BE2C (cell line): Measurements from ENCODE around the gene ITIH3.

ENCODE experiments used
- DNase-seq: peaks from one replicate; pipeline ENCODE4 v3.0.0-alpha.2; 2020
- H3K27me3 ChIP-seq: fragments of 250-450 bp; sonication (Bioruptor Pico); 2 replicates; pipeline ENCODE4 v1.5.1; 2020; ENCODE audit warnings: mild to moderate bottlenecking
- H3K36me3 ChIP-seq: fragments of 250-450 bp; sonication (Bioruptor Pico); 2 replicates; pipeline ENCODE4 v1.5.1; 2020; ENCODE audit warnings: mild to moderate bottlenecking
- H3K4me1 ChIP-seq: fragments of 250-450 bp; sonication (Bioruptor Pico); 2 replicates; pipeline ENCODE4 v1.5.1; 2020
- H3K4me3 ChIP-seq: 2 replicates; pipeline ENCODE4 v1.5.1; 2011; ENCODE audit warnings: low read depth, low read length
- H3K9me3 ChIP-seq: fragments of 250-450 bp; sonication (Bioruptor Pico); 2 replicates; pipeline ENCODE4 v1.5.1; 2020
- TF ChIP-seq, protein P1 (sequence below): IDR thresholded peaks from 2 replicates; pipeline ENCODE4 v1.5.1; 2012; ENCODE audit warnings: mild to moderate bottlenecking, low read depth, low read length

ITIH3 gene

DNA sequence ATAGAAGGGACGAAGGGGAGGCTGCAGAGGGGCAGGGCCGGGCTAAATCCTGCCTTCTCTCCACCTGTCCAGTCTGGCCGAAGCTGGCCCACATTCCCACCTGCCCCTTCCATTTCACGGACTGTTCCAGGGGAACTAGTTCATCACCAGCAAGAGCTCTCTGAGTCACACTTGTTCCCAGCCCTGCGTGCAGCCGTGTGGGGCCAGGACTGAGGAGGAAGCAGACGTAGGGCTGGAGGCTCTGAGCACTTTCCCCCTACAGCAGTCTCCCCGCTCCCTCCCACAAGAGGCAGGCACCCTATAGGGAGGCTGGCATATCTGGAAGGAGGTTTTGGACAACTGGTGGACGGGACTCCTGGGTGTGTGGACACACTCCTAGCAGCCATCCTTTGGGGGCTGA lies 32.8 kb downstream of the ITIH3 start:
- Histone ChIP-seq H3K27me3 (no peaks in the 10 kb centered on the region), H3K4me1 (peaks cover 6% of the 10 kb centered on the region), H3K9me3 (no peaks in the 10 kb centered on the region), H3K36me3 (no peaks in the 10 kb centered on the region), H3K4me3 (no peak overlapping the region)
- TF ChIP-seq, protein P1, sequence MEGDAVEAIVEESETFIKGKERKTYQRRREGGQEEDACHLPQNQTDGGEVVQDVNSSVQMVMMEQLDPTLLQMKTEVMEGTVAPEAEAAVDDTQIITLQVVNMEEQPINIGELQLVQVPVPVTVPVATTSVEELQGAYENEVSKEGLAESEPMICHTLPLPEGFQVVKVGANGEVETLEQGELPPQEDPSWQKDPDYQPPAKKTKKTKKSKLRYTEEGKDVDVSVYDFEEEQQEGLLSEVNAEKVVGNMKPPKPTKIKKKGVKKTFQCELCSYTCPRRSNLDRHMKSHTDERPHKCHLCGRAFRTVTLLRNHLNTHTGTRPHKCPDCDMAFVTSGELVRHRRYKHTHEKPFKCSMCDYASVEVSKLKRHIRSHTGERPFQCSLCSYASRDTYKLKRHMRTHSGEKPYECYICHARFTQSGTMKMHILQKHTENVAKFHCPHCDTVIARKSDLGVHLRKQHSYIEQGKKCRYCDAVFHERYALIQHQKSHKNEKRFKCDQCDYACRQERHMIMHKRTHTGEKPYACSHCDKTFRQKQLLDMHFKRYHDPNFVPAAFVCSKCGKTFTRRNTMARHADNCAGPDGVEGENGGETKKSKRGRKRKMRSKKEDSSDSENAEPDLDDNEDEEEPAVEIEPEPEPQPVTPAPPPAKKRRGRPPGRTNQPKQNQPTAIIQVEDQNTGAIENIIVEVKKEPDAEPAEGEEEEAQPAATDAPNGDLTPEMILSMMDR: no peak
- no peak for DNase-seq

GRCh38 chr3:52827866-52828376 lies 33.3 kb downstream of the ITIH3 start:
- Histone ChIP-seq H3K36me3 (no peaks in the 10 kb centered on the region), H3K27me3 (no peaks in the 10 kb centered on the region), H3K4me3 (no peak overlapping the region), H3K4me1 (peaks cover 6% of the 10 kb centered on the region), H3K9me3 (no peaks in the 10 kb centered on the region)
- TF ChIP-seq, protein P1: no peak
- DNase-seq: no peak

GRCh38 chr3:52829482-52829881 lies 34.9 kb downstream of the ITIH3 start:
- TF ChIP-seq, protein P1: no peak

GRCh38 chr3:52829906-52830463 lies 35.4 kb downstream of the ITIH3 start:
- no peaks in the 10 kb centered on the region for H3K9me3 ChIP-seq
- no peaks in the 10 kb centered on the region for H3K36me3 ChIP-seq
- TF ChIP-seq, protein P1: no peak
- no peaks in the 10 kb centered on the region for H3K27me3 ChIP-seq
- DNase-seq: no peak
- peaks cover 6% of the 10 kb centered on the region for H3K4me1 ChIP-seq
- H3K4me3 ChIP-seq: no peak overlapping the region

More at GRCh38 chr3:52829482-52829881, 34.9 kb downstream of the ITIH3 start:
- no peak overlapping the region for H3K4me3 ChIP-seq
- no peaks in the 10 kb centered on the region for H3K27me3 ChIP-seq
- no peaks in the 10 kb centered on the region for H3K9me3 ChIP-seq
- no peak for DNase-seq
- no peaks in the 10 kb centered on the region for H3K36me3 ChIP-seq
- H3K4me1 ChIP-seq: peaks cover 6% of the 10 kb centered on the region

DNA sequence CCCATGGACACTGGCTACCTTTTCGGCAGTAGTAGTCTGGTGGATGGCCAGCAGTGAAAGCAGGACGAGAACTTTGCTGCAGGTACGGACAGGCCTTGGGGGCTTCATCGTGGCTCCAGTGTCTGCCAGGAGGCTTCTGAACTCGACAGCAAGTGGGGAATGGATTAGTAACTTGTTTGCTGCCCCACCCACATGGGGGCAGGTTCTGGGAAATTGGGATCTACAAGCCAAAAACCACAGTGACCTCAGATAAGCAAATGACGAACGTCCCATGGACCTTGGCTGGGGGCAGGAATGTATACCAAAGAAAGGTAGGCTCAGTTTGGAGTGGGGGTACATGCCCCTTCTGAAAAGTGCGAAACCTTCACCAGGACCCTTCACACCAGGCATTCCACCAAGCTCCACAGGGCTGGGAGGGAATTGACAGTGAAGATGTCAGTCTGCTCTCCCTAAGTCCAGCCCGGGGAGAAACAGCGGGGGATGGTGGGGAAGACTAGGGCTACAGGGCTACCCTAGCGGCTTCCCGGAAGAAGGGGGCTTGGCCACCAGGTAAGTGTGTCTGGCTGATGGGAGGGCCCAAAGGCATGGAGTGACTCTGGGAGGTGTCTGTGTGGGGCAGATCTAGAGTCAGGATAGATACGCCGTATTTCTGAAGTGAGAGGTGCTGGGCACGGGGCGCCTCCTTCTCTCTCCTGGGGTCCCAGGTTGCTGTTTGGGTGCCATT lies 36.1 kb downstream of the ITIH3 start, which contains the start of gene ITIH4:
Gene ITIH4, minus strand, starts transcription at position 138 of the 724 bp plus-strand sequence. Its CDS starts 30 bp downstream, at position 108.
- no peak for DNase-seq
- Histone ChIP-seq H3K36me3 (no peaks in the 10 kb centered on the region), H3K4me3 (no peak within 1 kb of the TSS), H3K4me1 (peaks cover 6% of the 10 kb centered on the region), H3K9me3 (no peaks in the 10 kb centered on the region), H3K27me3 (no peaks in the 10 kb centered on the region)
- TF ChIP-seq, protein P1: no peak
